Transverse colon (tissue), 4 donors: ENCODE measurements around the gene PHF21A. TPM values are rescaled to one million over a fixed set of nuclear protein-coding genes. Genes with fewer than 3 reads are reported as not detected.

ENCODE experiments used
- DNase-seq: peaks from one replicate; pipeline ENCODE4 v3.0.0-alpha.2; 2019
- H3K27ac ChIP-seq, 4 donors: fragments of 200-600 bp; sonication (generic); 2 replicates each; pipeline ENCODE4 v1.5.1; 2016 to 2018; ENCODE audit warnings: inconsistent platforms in 4 of 4
- H3K27me3 ChIP-seq: fragments of 200-600 bp; sonication (generic); 2 replicates; pipeline ENCODE4 v1.5.1; 2017; ENCODE audit warnings: inconsistent platforms
- H3K36me3 ChIP-seq, 4 donors: fragments of 200-600 bp; sonication (generic); 2 replicates each; pipeline ENCODE4 v1.5.1; 2017 to 2019; ENCODE audit warnings: inconsistent platforms in 4 of 4
- H3K4me1 ChIP-seq, 4 donors: fragments of 200-600 bp; sonication (generic); 2 replicates each; pipeline ENCODE4 v1.5.1; 2017 to 2020; ENCODE audit warnings: inconsistent platforms in 4 of 4
- H3K4me3 ChIP-seq, 4 donors: fragments of 200-600 bp; sonication (generic); 1 replicate in 1 of 4; 2 replicates in 3 of 4; pipeline versions ENCODE4 v1.5.1 to v1.6.1; 2017 to 2019; ENCODE audit warnings: inconsistent platforms in 4 of 4
- H3K9me3 ChIP-seq, 2 donors: fragments of 200-600 bp; sonication (generic); 2 replicates each; pipeline ENCODE4 v1.5.1; 2017 to 2019; ENCODE audit warnings: inconsistent platforms in 2 of 2
- EP300 ChIP-seq: sonication (generic); formaldehyde crosslinking; IDR thresholded peaks from one replicate; pipeline ENCODE4 v1.6.1; 2017; ENCODE audit warnings: antibody characterized with exemption, low read depth
- POLR2A ChIP-seq: fragments of 450-650 bp; IDR thresholded peaks from one replicate; pipeline ENCODE4 v1.6.1; 2016; ENCODE audit warnings: antibody characterized with exemption, mild to moderate bottlenecking, moderate library complexity
- POLR2AphosphoS5 ChIP-seq, 3 donors: sonication (generic); formaldehyde crosslinking; IDR thresholded peaks; one replicate each; pipeline ENCODE4 v1.6.1; 2016; ENCODE audit warnings: antibody characterized with exemption in 3 of 3
- WGBS, 2 donors: methylation state at CpG; one replicate each; pipeline ENCODE4 v1.1.5; 2018; ENCODE audit warnings: low coverage in 1 of 2; 5-methylcytosine and 5-hydroxymethylcytosine counted together
- in situ Hi-C, 4 donors: fragments of 200-750 bp; cut with MboI; loops; one replicate each; pipeline versions ENCODE4 v1.15.0 to v1.15.1; 2017; ENCODE audit warnings: low sequenced_read_pairs in 3 of 4, low pct_ligation_motif_present in 1 of 4, low pct_unique_long_range_greater_than_20kb in 1 of 4
- intact Hi-C: fragments of 100-400 bp; cut with DNase I; formaldehyde crosslinking; loops from one replicate; pipeline ENCODE4 v1.15.1; 2023; ENCODE audit warnings: low total_unique reads
- total RNA-seq, 4 donors: library from RNA; depleted of rRNA; stranded (reverse); fragments of >200 nt; gene quantifications; one replicate each; pipeline ENCODE4 v1.1.0, GENCODE V29; 2016
- TF ChIP-seq, protein P1 (sequence below), 5 experiments: fragments of 200-600 bp in 3 of 5; fragments of 450-650 bp in 2 of 5; sonication (generic) in 3 of 5; IDR thresholded peaks; 1 replicate in 2 of 5; 2 replicates in 3 of 5; pipeline ENCODE4 v1.5.1; 2016 to 2017; ENCODE audit warnings: antibody characterized with exemption in 5 of 5, inconsistent platforms in 3 of 5, mild to moderate bottlenecking in 2 of 5, moderate library complexity in 1 of 5

The PHF21A gene
- total RNA-seq, 4 donors from 2014 or later = 18.6 to 57.2 (median 40.2) TPM

DNA sequence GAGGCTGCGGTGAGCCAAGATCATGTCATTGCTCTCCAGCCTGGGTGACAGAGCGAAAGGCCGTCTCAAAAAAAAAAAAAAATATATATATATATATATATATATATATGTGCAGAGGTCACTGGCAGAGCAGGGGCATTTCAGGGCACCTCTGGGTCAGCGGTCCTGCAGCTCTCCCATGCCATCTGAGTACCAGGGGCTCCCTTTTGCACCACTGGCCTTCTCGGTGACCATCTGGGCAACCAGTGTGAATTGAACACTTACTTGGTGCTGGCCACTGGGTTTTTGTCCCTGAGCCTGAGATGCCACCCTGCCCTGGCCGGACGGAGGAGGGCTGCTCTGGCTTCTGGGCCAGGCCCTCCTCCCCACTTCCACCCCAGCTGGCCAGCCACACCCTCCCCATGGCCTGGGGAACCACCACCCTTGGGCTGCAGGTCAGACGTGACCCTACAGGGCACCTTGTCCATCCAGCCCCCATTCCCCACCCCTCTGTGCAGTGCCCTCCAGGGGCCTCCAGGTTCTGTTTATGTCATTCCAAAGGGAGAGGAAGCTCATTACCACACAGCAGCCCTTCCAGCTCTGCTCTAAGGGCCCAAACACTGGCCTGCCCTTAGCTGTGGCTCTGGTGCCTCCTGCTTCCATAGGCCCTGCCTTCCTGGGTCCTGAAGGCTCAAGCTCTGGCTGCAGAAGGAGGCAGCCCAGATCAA, 225.5 kb downstream of the PHF21A start:
- H3K27ac ChIP-seq = no peak overlapping the region
- peaks cover 45% of the 10 kb centered on the region for H3K27me3 ChIP-seq
- 86 to 90% methylated on average over 2 to 8 of the region's 8 CpGs for WGBS, 2 donors
- TF ChIP-seq, protein P1, sequence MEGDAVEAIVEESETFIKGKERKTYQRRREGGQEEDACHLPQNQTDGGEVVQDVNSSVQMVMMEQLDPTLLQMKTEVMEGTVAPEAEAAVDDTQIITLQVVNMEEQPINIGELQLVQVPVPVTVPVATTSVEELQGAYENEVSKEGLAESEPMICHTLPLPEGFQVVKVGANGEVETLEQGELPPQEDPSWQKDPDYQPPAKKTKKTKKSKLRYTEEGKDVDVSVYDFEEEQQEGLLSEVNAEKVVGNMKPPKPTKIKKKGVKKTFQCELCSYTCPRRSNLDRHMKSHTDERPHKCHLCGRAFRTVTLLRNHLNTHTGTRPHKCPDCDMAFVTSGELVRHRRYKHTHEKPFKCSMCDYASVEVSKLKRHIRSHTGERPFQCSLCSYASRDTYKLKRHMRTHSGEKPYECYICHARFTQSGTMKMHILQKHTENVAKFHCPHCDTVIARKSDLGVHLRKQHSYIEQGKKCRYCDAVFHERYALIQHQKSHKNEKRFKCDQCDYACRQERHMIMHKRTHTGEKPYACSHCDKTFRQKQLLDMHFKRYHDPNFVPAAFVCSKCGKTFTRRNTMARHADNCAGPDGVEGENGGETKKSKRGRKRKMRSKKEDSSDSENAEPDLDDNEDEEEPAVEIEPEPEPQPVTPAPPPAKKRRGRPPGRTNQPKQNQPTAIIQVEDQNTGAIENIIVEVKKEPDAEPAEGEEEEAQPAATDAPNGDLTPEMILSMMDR (IDR thresholded peaks at IDR 0.05) = no peak
- no peak for TF ChIP-seq POLR2A
- TF ChIP-seq EP300 = no peak
- TF ChIP-seq POLR2AphosphoS5 (IDR thresholded peaks at IDR 0.05) = no peak
- DNase-seq = no peak
- peaks cover 3 to 13% (median 11%) of the 10 kb centered on the region in 4 donors for H3K4me1 ChIP-seq
- in situ Hi-C loops = no loop called here
- intact Hi-C loops = no loop called here
- H3K36me3 ChIP-seq = no peaks in the 10 kb centered on the region
- H3K4me3 ChIP-seq = no peak overlapping the region
- H3K9me3 ChIP-seq = no peaks in the 10 kb centered on the region

DNA sequence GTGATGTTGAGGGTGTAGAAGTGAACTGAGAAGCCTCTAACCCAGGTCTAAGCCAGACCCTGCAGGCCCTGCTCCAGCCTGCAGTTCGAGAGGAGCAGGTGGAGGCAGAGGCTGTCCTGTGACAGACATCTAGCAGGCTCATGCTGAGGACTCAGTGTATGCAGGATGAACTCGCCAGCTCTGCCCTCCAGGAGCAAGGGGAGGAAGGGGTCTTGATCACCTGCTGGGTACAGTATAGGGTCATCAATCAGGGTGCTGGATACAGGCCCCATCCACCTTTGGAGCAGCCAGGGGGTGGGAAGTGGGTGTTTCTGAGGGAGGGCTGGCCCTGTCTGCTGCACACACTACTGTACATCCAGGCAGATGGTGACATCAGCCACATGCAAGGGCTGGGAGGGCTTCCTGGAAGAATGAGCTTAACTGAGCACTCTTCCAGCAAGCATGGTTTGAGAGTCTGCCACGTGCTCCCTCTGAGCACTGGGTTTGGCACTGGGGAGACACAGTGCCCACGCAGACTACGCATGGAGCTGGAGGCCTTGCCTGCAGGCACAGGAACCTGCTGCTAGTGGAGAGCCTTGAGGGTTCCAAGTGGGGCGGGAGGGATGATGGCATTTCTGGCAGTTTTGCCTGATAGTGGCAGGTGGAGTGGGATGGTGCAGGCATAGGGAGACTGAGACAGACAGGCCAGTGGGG, 226.6 kb downstream of the PHF21A start:
- Histone ChIP-seq H3K4me3 (no peak overlapping the region), H3K27me3 (peaks cover 38% of the 10 kb centered on the region), H3K4me1 (peaks cover 0 to 7% (median 7%) of the 10 kb centered on the region in 4 donors), H3K36me3 (no peaks in the 10 kb centered on the region), H3K27ac (no peak overlapping the region), H3K9me3 (no peaks in the 10 kb centered on the region)
- DNase-seq = no peak
- TF ChIP-seq POLR2A (no peak), POLR2AphosphoS5 (IDR thresholded peaks at IDR 0.05) (no peak), EP300 (no peak)
- TF ChIP-seq, protein P1 (IDR thresholded peaks at IDR 0.05) = no peak
- intact Hi-C loops = no loop called here
- WGBS, 2 donors = 85% methylated on average over 6 of the region's 6 CpGs; no CpG with 5 or more reads in 1 of the 2 donors
- in situ Hi-C loops = no loop called here

DNA sequence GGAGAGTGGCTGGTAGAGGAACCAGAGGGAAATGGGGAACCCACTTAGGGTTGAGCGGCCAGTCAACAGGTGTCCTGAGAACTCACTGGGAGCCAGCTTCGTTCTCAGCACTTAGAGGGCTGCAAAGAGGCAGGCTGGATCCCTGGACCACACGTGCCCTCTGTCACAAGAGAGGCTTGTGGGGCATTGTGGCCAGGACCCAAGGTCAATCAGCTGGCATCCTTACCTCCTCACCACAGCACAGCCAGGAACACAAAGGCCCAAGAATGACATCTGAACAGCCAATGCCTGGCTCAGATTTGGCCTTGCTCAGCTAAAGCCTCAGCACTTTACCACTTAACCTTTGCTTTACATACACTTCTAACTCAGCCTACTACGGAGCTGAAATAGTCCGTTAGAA, 228.4 kb downstream of the PHF21A start:
- no peak for TF ChIP-seq EP300
- no peak for TF ChIP-seq POLR2AphosphoS5 (IDR thresholded peaks at IDR 0.05)
- TF ChIP-seq, protein P1 (IDR thresholded peaks at IDR 0.05) = no peak
- peaks cover 20% of the 10 kb centered on the region for H3K27me3 ChIP-seq
- no peaks in the 10 kb centered on the region for H3K4me1 ChIP-seq
- intact Hi-C loops (no loop called here), in situ Hi-C loops (no loop called here)
- H3K36me3 ChIP-seq = no peaks in the 10 kb centered on the region
- H3K4me3 ChIP-seq = no peak overlapping the region
- no peak overlapping the region for H3K27ac ChIP-seq
- WGBS, 2 donors = 60 to 74% methylated on average over 2 to 5 of the region's 5 CpGs
- DNase-seq = no peak
- H3K9me3 ChIP-seq = no peaks in the 10 kb centered on the region

DNA sequence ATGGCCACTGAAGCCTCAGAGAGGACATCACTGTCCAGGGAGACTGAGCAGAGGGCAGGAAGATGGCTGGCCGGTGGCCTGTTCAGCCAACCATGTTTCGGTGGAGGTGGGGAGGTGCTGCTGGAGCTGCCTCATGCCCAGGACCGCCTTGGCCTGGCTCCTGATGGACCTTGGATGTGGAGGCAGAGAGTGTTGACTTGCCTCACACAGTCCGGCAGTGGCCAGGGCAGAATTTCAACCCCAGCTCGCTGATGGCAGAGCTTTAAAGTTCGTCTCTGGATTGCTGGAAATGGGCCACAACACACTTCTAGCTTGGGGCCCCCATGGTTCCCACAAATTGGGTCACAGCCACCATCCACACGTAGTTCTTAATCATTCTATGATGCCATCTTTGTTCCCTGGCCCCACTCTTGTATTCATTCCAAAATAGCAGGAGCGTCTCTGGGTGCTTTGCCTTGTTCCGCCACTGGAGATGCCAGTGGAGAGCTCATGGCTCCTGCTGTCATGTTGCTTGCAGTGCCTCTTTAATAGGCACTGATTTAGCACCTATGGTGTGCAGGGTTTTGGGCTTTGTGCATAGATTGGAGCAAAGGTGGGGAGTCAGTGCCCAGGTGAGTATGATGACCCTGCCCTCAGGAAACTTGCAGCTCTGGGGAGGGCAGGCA, 230.2 kb downstream of the PHF21A start:
- Histone ChIP-seq H3K36me3 (no peaks in the 10 kb centered on the region), H3K9me3 (no peaks in the 10 kb centered on the region), H3K4me3 (no peak overlapping the region), H3K27ac (no peak overlapping the region), H3K4me1 (peaks cover 0 to 2% (median 1%) of the 10 kb centered on the region in 4 donors), H3K27me3 (peaks cover 4% of the 10 kb centered on the region)
- in situ Hi-C loops (no loop called here), intact Hi-C loops (no loop called here)
- no peak for DNase-seq
- WGBS, 2 donors = 84% methylated on average over 9 of the region's 9 CpGs; no CpG with 5 or more reads in 1 of the 2 donors
- TF ChIP-seq POLR2A (no peak), EP300 (no peak)
